ENCODE measurements around the gene SZRD1.

SZRD1 gene

DNA sequence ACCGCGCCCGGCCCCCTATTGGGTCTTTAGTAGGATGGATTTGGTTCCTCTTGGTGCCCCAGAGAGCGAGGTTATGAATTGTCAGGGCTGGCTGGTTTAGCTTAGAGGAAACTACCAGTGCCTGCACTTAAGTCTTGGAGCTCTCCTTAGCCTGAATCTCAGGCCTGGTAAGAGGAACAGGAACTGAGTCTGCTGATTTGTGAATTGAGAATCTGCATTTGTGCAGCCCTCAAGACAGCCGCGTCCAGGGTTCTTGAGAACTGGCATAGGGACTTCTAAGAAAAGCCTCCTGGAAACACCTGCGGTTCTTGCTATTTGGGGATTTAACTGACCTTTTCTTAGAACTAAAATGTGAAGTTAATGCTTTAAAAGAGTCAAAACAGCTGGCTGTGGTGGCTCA is 75.2 kb downstream of the SZRD1 start:
- DNase-seq, result no peak

DNA sequence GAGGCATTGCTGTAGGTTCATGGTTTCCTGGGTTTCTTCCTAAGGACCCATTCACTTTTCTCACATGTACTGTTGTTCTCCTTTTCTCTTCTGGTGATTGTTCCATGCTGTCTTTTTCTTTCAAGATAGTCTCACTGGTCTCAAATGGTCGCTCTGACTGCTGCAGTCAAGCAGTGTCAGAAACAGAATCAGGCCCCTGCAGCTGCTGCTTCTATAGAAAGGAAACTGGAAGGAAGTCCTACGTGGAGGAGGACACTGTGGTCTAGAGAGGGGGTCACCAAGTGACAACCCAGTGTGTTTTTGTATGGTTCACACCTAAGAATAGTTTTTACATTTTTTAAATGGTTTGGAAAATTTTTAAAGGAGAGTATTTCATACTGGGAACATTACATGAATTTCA is 75.9 kb downstream of the SZRD1 start:
- DNase-seq, result no peak

GRCh38 chr1:16443975-16444770 is 77.1 kb downstream of the SZRD1 start:
- DNase-seq, result no peak

GRCh38 chr1:16445052-16445451 is 78.0 kb downstream of the SZRD1 start:
- no peak for DNase-seq

DNA sequence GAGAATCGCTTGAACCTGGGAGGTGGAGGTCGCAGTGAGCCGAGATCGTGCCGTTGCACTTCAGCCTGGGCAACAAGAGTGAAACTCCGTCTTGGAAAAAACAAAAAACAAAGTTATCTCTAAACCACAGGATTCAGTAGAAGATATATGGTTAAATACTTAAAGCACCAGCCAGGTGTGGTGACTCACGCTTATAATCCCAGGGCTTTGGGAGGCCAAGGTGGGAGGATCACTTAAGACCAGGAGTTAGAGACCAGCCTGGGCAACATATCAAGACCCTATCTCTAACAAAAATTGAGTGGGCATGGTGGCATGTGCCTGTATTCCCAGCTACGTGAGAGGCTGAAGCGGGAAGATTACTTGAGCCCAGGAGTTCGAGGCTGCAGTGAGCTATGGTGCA is 79.1 kb downstream of the SZRD1 start:
- no peak for DNase-seq

- no peak for DNase-seq
These were observed 80.6 kb downstream of the SZRD1 start for GRCh38 chr1:16447641-16448040.

All from T1000 (cell line).